ENCODE measurements around the gene BOLL.

- TF ChIP-seq EZH2 (IDR thresholded peaks at IDR 0.05; ENCODE audit: low read length, unreplicated experiment): no peak
- TF ChIP-seq, protein P1, sequence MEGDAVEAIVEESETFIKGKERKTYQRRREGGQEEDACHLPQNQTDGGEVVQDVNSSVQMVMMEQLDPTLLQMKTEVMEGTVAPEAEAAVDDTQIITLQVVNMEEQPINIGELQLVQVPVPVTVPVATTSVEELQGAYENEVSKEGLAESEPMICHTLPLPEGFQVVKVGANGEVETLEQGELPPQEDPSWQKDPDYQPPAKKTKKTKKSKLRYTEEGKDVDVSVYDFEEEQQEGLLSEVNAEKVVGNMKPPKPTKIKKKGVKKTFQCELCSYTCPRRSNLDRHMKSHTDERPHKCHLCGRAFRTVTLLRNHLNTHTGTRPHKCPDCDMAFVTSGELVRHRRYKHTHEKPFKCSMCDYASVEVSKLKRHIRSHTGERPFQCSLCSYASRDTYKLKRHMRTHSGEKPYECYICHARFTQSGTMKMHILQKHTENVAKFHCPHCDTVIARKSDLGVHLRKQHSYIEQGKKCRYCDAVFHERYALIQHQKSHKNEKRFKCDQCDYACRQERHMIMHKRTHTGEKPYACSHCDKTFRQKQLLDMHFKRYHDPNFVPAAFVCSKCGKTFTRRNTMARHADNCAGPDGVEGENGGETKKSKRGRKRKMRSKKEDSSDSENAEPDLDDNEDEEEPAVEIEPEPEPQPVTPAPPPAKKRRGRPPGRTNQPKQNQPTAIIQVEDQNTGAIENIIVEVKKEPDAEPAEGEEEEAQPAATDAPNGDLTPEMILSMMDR (conservative IDR thresholded peaks at IDR 0.05; ENCODE audit: low read depth, low read length): no peak
These were observed 76.8 kb downstream of the BOLL start for GRCh38 chr2:197708331-197708730.

Data from PC-3 (cell line).